Keratinocyte (primary cell): ENCODE data around the gene PNMT. TPM values are rescaled to one million over a fixed set of nuclear protein-coding genes. Genes with fewer than 3 reads are reported as not detected.

Experiments
- DNase-seq: peaks from one replicate; pipeline ENCODE4 v3.0.0-alpha.2; 2011; ENCODE audit warnings: low read depth, missing footprints, low spot score
- FAIRE-seq: peaks from 2 replicates; lab custom pipeline; 2011; peaks lifted over from hg19 to GRCh38; lab: Jason Lieb, UNC
- H2AFZ ChIP-seq: 2 replicates; pipeline ENCODE4 v1.6.0; 2012; ENCODE audit warnings: low read length, control low read depth, inconsistent platforms; ENCODE audit not compliant: control insufficient read depth
- H3K27ac ChIP-seq: 2 replicates; pipeline ENCODE4 v1.5.1; 2011; ENCODE audit warnings: low read length; ENCODE audit not compliant: control insufficient read depth, insufficient read depth
- H3K27me3 ChIP-seq: 3 replicates; pipeline ENCODE4 v1.6.0; 2011; ENCODE audit warnings: low read length; ENCODE audit not compliant: control insufficient read depth, insufficient read depth; ENCODE audit errors: extremely low read depth
- H3K36me3 ChIP-seq, 2 experiments: 2 replicates in 1 of 2; 3 replicates in 1 of 2; pipeline ENCODE4 v1.5.1; 2011; ENCODE audit warnings: low read length in 2 of 2, mild to moderate bottlenecking in 1 of 2; ENCODE audit not compliant: control insufficient read depth in 2 of 2, insufficient read depth in 2 of 2; ENCODE audit errors: extremely low read depth in 1 of 2
- H3K4me1 ChIP-seq: 3 replicates; pipeline ENCODE4 v1.5.1; 2011; ENCODE audit warnings: low read length; ENCODE audit not compliant: control insufficient read depth, insufficient read depth; ENCODE audit errors: extremely low read depth
- H3K4me2 ChIP-seq: 3 replicates; pipeline ENCODE4 v1.6.0; 2011; ENCODE audit warnings: low read depth, low read length; ENCODE audit not compliant: control insufficient read depth, insufficient read depth; ENCODE audit errors: extremely low read depth
- H3K4me3 ChIP-seq, 3 experiments: fragments of 200-600 bp in 1 of 3; sonication (generic) in 1 of 3; 2 replicates in 2 of 3; 3 replicates in 1 of 3; pipeline ENCODE4 v1.5.1; 2011 to 2016; ENCODE audit warnings: low read length in 3 of 3, mild to moderate bottlenecking in 3 of 3, control low read depth in 2 of 3, inconsistent platforms in 1 of 3, low read depth in 1 of 3, mixed read lengths in 1 of 3, mixed run types in 1 of 3, moderate library complexity in 1 of 3; ENCODE audit not compliant: control insufficient read depth in 2 of 3, insufficient read depth in 2 of 3; ENCODE audit errors: extremely low read depth in 1 of 3
- H3K79me2 ChIP-seq: 2 replicates; pipeline ENCODE4 v1.6.0; 2012; ENCODE audit warnings: low read length; ENCODE audit not compliant: control insufficient read depth, insufficient read depth
- H3K9ac ChIP-seq: 3 replicates; pipeline ENCODE4 v1.6.0; 2011; ENCODE audit warnings: low read length; ENCODE audit not compliant: control insufficient read depth, insufficient read depth; ENCODE audit errors: extremely low read depth
- H3K9me1 ChIP-seq: 3 replicates; pipeline ENCODE4 v1.6.0; 2011; ENCODE audit warnings: low read length; ENCODE audit not compliant: control insufficient read depth, insufficient read depth; ENCODE audit errors: extremely low read depth
- H3K9me3 ChIP-seq: 2 replicates; pipeline ENCODE4 v1.5.1; 2012; ENCODE audit warnings: low read depth, low read length; ENCODE audit not compliant: control insufficient read depth
- H4K20me1 ChIP-seq: 3 replicates; pipeline ENCODE4 v1.6.0; 2011; ENCODE audit warnings: low read length; ENCODE audit not compliant: control insufficient read depth, insufficient read depth; ENCODE audit errors: extremely low read depth
- CTCF ChIP-seq, 3 experiments: IDR thresholded peaks in 1 of 3; conservative IDR thresholded peaks in 1 of 3; optimal IDR thresholded peaks in 1 of 3; 2 replicates in 2 of 3; 3 replicates in 1 of 3; pipeline versions ENCODE3 to v1.5.1; 2011; ENCODE audit warnings: low read length in 3 of 3, mild to moderate bottlenecking in 3 of 3, moderate library complexity in 2 of 3, control low read depth in 1 of 3, inconsistent platforms in 1 of 3; ENCODE audit not compliant: insufficient read depth in 2 of 3; ENCODE audit errors: extremely low read depth in 1 of 3
- EZH2 ChIP-seq: IDR thresholded peaks from one replicate; pipeline ENCODE4 v1.6.1; 2012; ENCODE audit warnings: inconsistent platforms, mild to moderate bottlenecking, low read length, moderate library complexity
- dilution Hi-C: fragments of 300-500 bp; cut with MboI; formaldehyde crosslinking; loops from one replicate; pipeline ENCODE4 v1.7.0; 2020; ENCODE audit warnings: low sequenced_read_pairs; ENCODE audit not compliant: extremely low pct_ligation_motif_present
- polyA plus RNA-seq, 5 experiments: library from polyadenylated mRNA; depleted of rRNA in 3 of 5; stranded (reverse) in 3 of 5; stranded (forward) in 1 of 5; unstranded in 1 of 5; fragments of >200 nt; gene quantifications; 1 replicate in 1 of 5; 2 replicates in 3 of 5; 3 replicates in 1 of 5; pipeline versions ENCODE4 v1.2.1 to v1.2.3, GENCODE V29; 2011 to 2012; ENCODE audit warnings: missing spikeins in 2 of 5, low read depth in 1 of 5, low replicate concordance in 1 of 5

PNMT gene
- polyA plus RNA-seq, 1 donor (not counting 4 experiments of a cell fraction or from before 2014, with no cell fraction given), result not detected

- no peak overlapping the region for H3K9ac ChIP-seq
- H3K9me1 ChIP-seq, result no peaks in the 10 kb centered on the region
- no peaks in the 10 kb centered on the region for H4K20me1 ChIP-seq
- no peaks in the 10 kb centered on the region for H3K9me3 ChIP-seq
- TF ChIP-seq EZH2 (no peak), CTCF (optimal IDR thresholded peaks at IDR 0.05 in 1 of 3, IDR thresholded peaks at IDR 0.05 in 1 of 3, conservative IDR thresholded peaks at IDR 0.05 in 1 of 3; ENCODE audit: extremely low read depth in 1 of 3, insufficient read depth in 2 of 3, low read length in 3 of 3) (no peak)
- no peaks in the 10 kb centered on the region for H3K4me1 ChIP-seq
- H3K4me3 ChIP-seq, result no peak overlapping the region
- dilution Hi-C loops, result no loop called here
- DNase-seq (no peak), FAIRE-seq (no peak)
- H3K27ac ChIP-seq, result no peak overlapping the region
- peaks cover 16% of the 10 kb centered on the region for H3K27me3 ChIP-seq
- no peaks in the 10 kb centered on the region for H3K79me2 ChIP-seq
- no peak overlapping the region for H3K4me2 ChIP-seq
- H2AFZ ChIP-seq, result no peak overlapping the region
- H3K36me3 ChIP-seq, result no peaks in the 10 kb centered on the region
Measured at GRCh38 chr17:39674179-39674578, 5.9 kb downstream of the PNMT start.

- FAIRE-seq, result no peak
- no peaks in the 10 kb centered on the region for H4K20me1 ChIP-seq
Measured at GRCh38 chr17:39674702-39675389, 6.6 kb downstream of the PNMT start.

More at GRCh38 chr17:39674702-39675389, 6.6 kb downstream of the PNMT start:
- Histone ChIP-seq H3K4me2 (no peak overlapping the region), H3K9ac (no peak overlapping the region), H3K9me1 (no peaks in the 10 kb centered on the region), H3K27me3 (peaks cover 11% of the 10 kb centered on the region), H3K79me2 (no peaks in the 10 kb centered on the region), H3K4me1 (no peaks in the 10 kb centered on the region), H3K36me3 (no peaks in the 10 kb centered on the region), H3K9me3 (no peaks in the 10 kb centered on the region), H3K4me3 (no peak overlapping the region), H3K27ac (no peak overlapping the region), H2AFZ (no peak overlapping the region)
- dilution Hi-C loops, result no loop called here
- TF ChIP-seq CTCF (optimal IDR thresholded peaks at IDR 0.05 in 1 of 3, IDR thresholded peaks at IDR 0.05 in 1 of 3, conservative IDR thresholded peaks at IDR 0.05 in 1 of 3; ENCODE audit: extremely low read depth in 1 of 3, insufficient read depth in 2 of 3, low read length in 3 of 3) (no peak), EZH2 (no peak)
- no peak for DNase-seq
